ENCODE results near the gene YARS1. TPM values are rescaled to one million over a fixed set of nuclear protein-coding genes. Genes with fewer than 3 reads are reported as not detected.
A peak's percentile ranks its signal among the peaks of the same experiment; 100 is the strongest.

The YARS1 gene
- total RNA-seq, 1 donor from 2014 or later: 73.2 TPM

- TF ChIP-seq CTCF (IDR thresholded peaks at IDR 0.05; ENCODE audit: unreplicated experiment): no peak
- Mint-ChIP-seq H3K9me3 (ENCODE audit: unreplicated experiment) (no peaks in the 10 kb centered on the region), H3K27ac (ENCODE audit: unreplicated experiment) (peak overlapping the region; percentile 84), H3K36me3 (ENCODE audit: low read depth, unreplicated experiment) (no peaks in the 10 kb centered on the region), H3K4me3 (ENCODE audit: unreplicated experiment) (no peak overlapping the region), H3K4me1 (ENCODE audit: unreplicated experiment) (peaks cover 14% of the 10 kb centered on the region), H3K27me3 (ENCODE audit: unreplicated experiment) (peaks cover 9% of the 10 kb centered on the region)
- peak; percentile 49 for DNase-seq (ENCODE audit: low spot score)
Measured at GRCh38 chr1:32733582-32734321, 83.4 kb downstream of the YARS1 start.

GRCh38 chr1:32729254-32730046 lies 87.7 kb downstream of the YARS1 start:
- H3K4me1 Mint-ChIP-seq (ENCODE audit: unreplicated experiment): peaks cover 21% of the 10 kb centered on the region
- H3K27me3 Mint-ChIP-seq (ENCODE audit: unreplicated experiment): peaks cover 3% of the 10 kb centered on the region
- no peaks in the 10 kb centered on the region for H3K9me3 Mint-ChIP-seq (ENCODE audit: unreplicated experiment)
- no peak for DNase-seq (ENCODE audit: low spot score)
- H3K4me3 Mint-ChIP-seq (ENCODE audit: unreplicated experiment): no peak overlapping the region
- TF ChIP-seq CTCF (IDR thresholded peaks at IDR 0.05; ENCODE audit: unreplicated experiment): no peak
- H3K27ac Mint-ChIP-seq (ENCODE audit: unreplicated experiment): no peak overlapping the region
- H3K36me3 Mint-ChIP-seq (ENCODE audit: low read depth, unreplicated experiment): no peaks in the 10 kb centered on the region

DNA sequence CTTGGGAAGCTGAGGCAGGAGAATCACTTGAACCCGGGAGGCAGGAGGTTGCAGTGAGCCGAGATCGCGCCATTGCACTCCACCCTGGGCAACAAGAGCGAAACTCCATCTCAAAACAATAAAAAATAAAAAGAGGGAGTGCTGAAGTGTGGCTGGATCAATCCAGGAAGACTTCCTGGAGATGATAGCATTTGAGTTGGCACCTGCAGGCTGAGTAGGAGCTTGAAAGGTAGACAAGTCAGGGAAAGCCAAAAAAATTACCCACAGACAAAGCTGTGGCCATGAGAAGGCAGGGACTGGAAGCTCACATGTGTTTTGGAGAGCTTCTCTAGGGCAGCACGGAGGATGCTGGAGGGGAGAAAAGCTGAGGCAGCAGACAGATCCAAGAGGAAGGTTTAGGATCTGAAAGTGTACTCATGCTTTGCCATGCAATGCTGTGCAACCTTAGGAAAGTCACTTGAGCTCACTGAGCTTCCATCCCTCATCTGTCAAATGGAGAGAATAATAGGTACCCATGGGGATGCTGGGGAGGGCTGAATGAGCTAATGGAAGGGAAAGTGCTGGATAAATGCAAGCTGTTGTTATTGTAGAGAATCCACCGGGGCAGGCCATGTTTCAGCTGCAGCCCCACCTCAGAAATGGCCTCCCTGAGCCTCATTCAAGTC lies 88.6 kb downstream of the YARS1 start:
- no peaks in the 10 kb centered on the region for H3K36me3 Mint-ChIP-seq (ENCODE audit: low read depth, unreplicated experiment)

DNA sequence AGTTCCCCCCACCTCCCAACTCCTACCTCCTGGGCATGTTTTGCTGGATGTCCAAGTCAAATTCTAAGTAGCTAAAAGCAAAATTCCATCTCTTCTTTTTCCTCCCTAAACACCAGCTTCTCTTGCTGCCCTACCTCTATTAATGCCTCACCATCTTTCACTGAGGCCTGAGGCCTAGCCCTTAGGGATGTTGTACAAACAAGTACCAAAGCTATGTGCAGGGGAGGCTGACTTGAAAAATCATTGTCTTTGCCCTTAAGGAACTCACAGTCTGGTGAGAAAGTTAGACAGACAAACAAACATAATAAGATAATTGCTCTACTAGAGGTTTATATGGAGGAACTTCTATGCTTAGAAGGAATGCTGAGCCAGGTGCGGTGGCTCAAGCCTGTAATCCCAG lies 89.3 kb downstream of the YARS1 start:
- DNase-seq (ENCODE audit: low spot score): no peak
- TF ChIP-seq CTCF (IDR thresholded peaks at IDR 0.05; ENCODE audit: unreplicated experiment): no peak
- H3K4me3 Mint-ChIP-seq (ENCODE audit: unreplicated experiment): no peak overlapping the region
- H3K36me3 Mint-ChIP-seq (ENCODE audit: low read depth, unreplicated experiment): no peaks in the 10 kb centered on the region
- H3K27ac Mint-ChIP-seq (ENCODE audit: unreplicated experiment): no peak overlapping the region
- H3K27me3 Mint-ChIP-seq (ENCODE audit: unreplicated experiment): no peaks in the 10 kb centered on the region
- H3K4me1 Mint-ChIP-seq (ENCODE audit: unreplicated experiment): peaks cover 13% of the 10 kb centered on the region
- H3K9me3 Mint-ChIP-seq (ENCODE audit: unreplicated experiment): no peaks in the 10 kb centered on the region

More for the DNA sequence above, 88.6 kb downstream of the YARS1 start:
- no peak for TF ChIP-seq CTCF (IDR thresholded peaks at IDR 0.05; ENCODE audit: unreplicated experiment)
- Mint-ChIP-seq H3K4me3 (ENCODE audit: unreplicated experiment) (no peak overlapping the region), H3K4me1 (ENCODE audit: unreplicated experiment) (peaks cover 15% of the 10 kb centered on the region), H3K9me3 (ENCODE audit: unreplicated experiment) (no peaks in the 10 kb centered on the region), H3K27me3 (ENCODE audit: unreplicated experiment) (peaks cover 3% of the 10 kb centered on the region), H3K27ac (ENCODE audit: unreplicated experiment) (no peak overlapping the region)
- no peak for DNase-seq (ENCODE audit: low spot score)

Data from endothelial cell (in vitro differentiated cells).